HCT116 (cell line): ENCODE measurements around the gene KLHDC4. TPM values are rescaled to one million over a fixed set of nuclear protein-coding genes. Genes with fewer than 3 reads are reported as not detected.

ENCODE experiments used
- ATAC-seq: fragments of 200-7000 bp; cut with Tn5 transposase; 2 replicates; pipeline ENCODE4 v1.9.1; 2020; ENCODE audit warnings: mild to moderate bottlenecking, moderate library complexity
- BruUV-seq: library from RNA; stranded (reverse); fragments of 400-500 nt; replicated peaks from 2 replicates; lab custom pipeline; 2021; lab: Mats Ljungman, UMichigan
- CTCF ChIA-PET: fragments of 300-600 bp; sonication (Branson Sonifier 250); formaldehyde crosslinking; loops from one replicate; lab custom pipeline; 2021; ENCODE audit warnings: antibody characterized with exemption; lab: Charles Lee
- POLR2A ChIA-PET: fragments of 300-600, 350-600 bp; sonication (Branson Sonifier 250); formaldehyde crosslinking; loops from one replicate; lab custom pipeline; 2021; ENCODE audit warnings: antibody characterized with exemption; lab: Charles Lee
- RAD21 ChIA-PET, 2 experiments: fragments of 300-600 bp; sonication (Branson Sonifier 250); formaldehyde crosslinking; loops; one replicate each; lab custom pipeline; 2023; ENCODE audit warnings: low total read pairs in 2 of 2; ENCODE audit not compliant: uncharacterized antibody in 2 of 2, unreplicated experiment in 2 of 2, low non-redundant PET in 1 of 2; lab: Charles Lee
- DNase-seq: peaks from one replicate; pipeline ENCODE4 v3.0.0-alpha.2; 2010; ENCODE audit warnings: low read depth, low spot score
- H2AFZ ChIP-seq: fragments of 200-600 bp; shearing (Covaris generic), sonication (generic); 2 replicates; pipeline ENCODE4 v1.6.1; 2017; ENCODE audit warnings: low read depth, mixed run types, mixed read lengths, antibody characterized with exemption, low read length; ENCODE audit not compliant: poor library complexity, severe bottlenecking
- H3K27ac ChIP-seq: 2 replicates; pipeline ENCODE4 v1.5.1; 2012; ENCODE audit warnings: low read depth, low read length
- H3K27me3 ChIP-seq: fragments of 200-600 bp; sonication (generic); 2 replicates; pipeline ENCODE4 v1.6.1; 2016; ENCODE audit warnings: mixed run types, low read length, mixed read lengths; ENCODE audit not compliant: insufficient read depth
- H3K36me3 ChIP-seq, 2 experiments: fragments of 200-500 bp in 1 of 2; fragments of 200-600 bp in 1 of 2; sonication (Bioruptor generic) in 1 of 2; sonication (generic) in 1 of 2; 2 replicates each; pipeline versions ENCODE4 v1.5.1 to v1.6.1; 2014 to 2016; ENCODE audit warnings: low read length in 2 of 2, inconsistent platforms in 1 of 2, mixed read lengths in 1 of 2, mixed run types in 1 of 2; ENCODE audit not compliant: insufficient read depth in 2 of 2, control insufficient read depth in 1 of 2
- H3K4me1 ChIP-seq, 2 experiments: fragments of 200-600 bp in 1 of 2; sonication (generic) in 1 of 2; 2 replicates each; pipeline versions ENCODE4 v1.5.1 to v1.6.1; 2012 to 2017; ENCODE audit warnings: low read length in 2 of 2, inconsistent platforms in 1 of 2, mild to moderate bottlenecking in 1 of 2, mixed read lengths in 1 of 2, mixed run types in 1 of 2, moderate library complexity in 1 of 2; ENCODE audit not compliant: insufficient read depth in 2 of 2, control insufficient read depth in 1 of 2
- H3K4me2 ChIP-seq: fragments of 200-600 bp; sonication (generic); 2 replicates; pipeline ENCODE4 v1.6.1; 2017; ENCODE audit warnings: mixed run types, low read length, mixed read lengths
- H3K4me3 ChIP-seq, 2 experiments: fragments of 200-600 bp in 1 of 2; sonication (generic) in 1 of 2; replicated peaks in 1 of 2; 2 replicates each; pipeline ENCODE4 v1.5.1; 2011 to 2016; ENCODE audit warnings: low read length in 2 of 2, control low read depth in 1 of 2, low read depth in 1 of 2, mild to moderate bottlenecking in 1 of 2, mixed read lengths in 1 of 2, mixed run types in 1 of 2
- H3K79me2 ChIP-seq: fragments of 200-600 bp; sonication (generic); 2 replicates; pipeline ENCODE4 v1.6.1; 2017; ENCODE audit warnings: mild to moderate bottlenecking, mixed run types, low read length, moderate library complexity, mixed read lengths; ENCODE audit not compliant: insufficient read depth
- H3K9ac ChIP-seq: fragments of 200-600 bp; sonication (generic); 2 replicates; pipeline ENCODE4 v1.6.1; 2016; ENCODE audit warnings: low read length, mixed read lengths
- H3K9me2 ChIP-seq: fragments of 200-600 bp; sonication (generic), shearing (Covaris generic); 2 replicates; pipeline ENCODE4 v1.6.1; 2017; ENCODE audit warnings: mixed run types, mild to moderate bottlenecking, moderate library complexity; ENCODE audit not compliant: insufficient read depth
- H3K9me3 ChIP-seq, 2 experiments: fragments of 200-500 bp in 1 of 2; fragments of 200-600 bp in 1 of 2; sonication (Bioruptor generic) in 1 of 2; sonication (generic) in 1 of 2; 2 replicates each; pipeline ENCODE4 v1.6.1; 2014 to 2017; ENCODE audit warnings: low read length in 2 of 2, mixed read lengths in 2 of 2, inconsistent platforms in 1 of 2, low read depth in 1 of 2, mild to moderate bottlenecking in 1 of 2, mixed run types in 1 of 2, moderate library complexity in 1 of 2; ENCODE audit not compliant: control insufficient read depth in 1 of 2, insufficient read depth in 1 of 2
- H4K20me1 ChIP-seq: fragments of 200-600 bp; sonication (generic), shearing (Covaris generic); 2 replicates; pipeline ENCODE4 v1.6.1; 2017; ENCODE audit warnings: mixed run types, mild to moderate bottlenecking, moderate library complexity; ENCODE audit not compliant: insufficient read depth
- CBX3 ChIP-seq: IDR thresholded peaks from 2 replicates; pipeline ENCODE4 v1.6.1; 2012; ENCODE audit warnings: low read depth
- CEBPB ChIP-seq: IDR thresholded peaks from 2 replicates; pipeline ENCODE4 v1.6.1; 2012; ENCODE audit warnings: low read depth
- EGR1 ChIP-seq: IDR thresholded peaks from 2 replicates; pipeline ENCODE4 v1.6.1; 2012; ENCODE audit warnings: low read depth
- ELF1 ChIP-seq: IDR thresholded peaks from 2 replicates; pipeline ENCODE4 v1.6.1; 2012; ENCODE audit warnings: low read depth, borderline replicate concordance
- EZH2phosphoT487 ChIP-seq: fragments of 200-600 bp; IDR thresholded peaks from 2 replicates; pipeline ENCODE4 v1.6.1; 2018; ENCODE audit warnings: antibody characterized with exemption, borderline replicate concordance
- FOSL1 ChIP-seq: IDR thresholded peaks from 2 replicates; pipeline ENCODE4 v1.6.1; 2012; ENCODE audit warnings: low read depth
- POLR2A ChIP-seq: IDR thresholded peaks from 2 replicates; pipeline ENCODE4 v1.7.0; 2011; ENCODE audit warnings: borderline replicate concordance; ENCODE audit not compliant: insufficient read depth, insufficient read length; ENCODE audit errors: extremely low read depth
- POLR2AphosphoS5 ChIP-seq: IDR thresholded peaks from 2 replicates; pipeline ENCODE4 v1.6.1; 2011; ENCODE audit warnings: mild to moderate bottlenecking, low read depth, low read length, moderate library complexity
- RAD21 ChIP-seq: IDR thresholded peaks from 2 replicates; pipeline ENCODE4 v1.6.1; 2012; ENCODE audit warnings: low read depth, mild to moderate bottlenecking
- SIN3A ChIP-seq: IDR thresholded peaks from 2 replicates; pipeline ENCODE4 v1.6.1; 2012; ENCODE audit warnings: low read depth
- SP1 ChIP-seq: IDR thresholded peaks from 2 replicates; pipeline ENCODE4 v1.6.1; 2012; ENCODE audit warnings: low read depth
- SRF ChIP-seq: IDR thresholded peaks from 2 replicates; pipeline ENCODE4 v1.6.1; 2012; ENCODE audit warnings: low read depth
- TCF7L2 ChIP-seq: IDR thresholded peaks from 2 replicates; pipeline ENCODE4 v1.7.0; 2011; ENCODE audit warnings: borderline replicate concordance, inconsistent platforms; ENCODE audit not compliant: insufficient read depth, insufficient read length; ENCODE audit errors: extremely low read depth
- intact Hi-C: fragments of 100-400 bp; cut with micrococcal nuclease; formaldehyde crosslinking; loops from 2 replicates; pipeline ENCODE4 v1.10.0; 2022
- total RNA-seq: library from RNA; stranded (reverse); gene quantifications from one replicate; pipeline ENCODE4 v1.2.1, GENCODE V29; 2021; ENCODE audit not compliant: unreplicated experiment
- TF ChIP-seq, protein P1 (sequence below), 3 experiments: fragments of 200-600 bp in 1 of 3; sonication (generic) in 1 of 3; IDR thresholded peaks in 2 of 3; conservative IDR thresholded peaks in 1 of 3; 2 replicates each; pipeline ENCODE4 v1.5.1; 2012 to 2017; ENCODE audit warnings: low read depth in 2 of 3, low read length in 2 of 3, antibody characterized with exemption in 1 of 3, borderline replicate concordance in 1 of 3, control low read depth in 1 of 3, mild to moderate bottlenecking in 1 of 3, mixed read lengths in 1 of 3, mixed run types in 1 of 3, moderate library complexity in 1 of 3; ENCODE audit not compliant: insufficient read depth in 1 of 3
- TF ChIP-seq, protein P2 (sequence below): IDR thresholded peaks from 2 replicates; pipeline ENCODE4 v1.6.1; 2011; ENCODE audit warnings: mild to moderate bottlenecking, low read length, moderate library complexity; ENCODE audit not compliant: insufficient replicate concordance; ENCODE audit errors: extremely low read depth
- TF ChIP-seq, protein P3 (sequence below): IDR thresholded peaks from 2 replicates; pipeline ENCODE4 v1.6.1; 2012
- TF ChIP-seq, protein P4 (sequence below): IDR thresholded peaks from 2 replicates; pipeline ENCODE4 v1.6.1; 2012

Gene KLHDC4
- total RNA-seq, 1 experiment from 2014 or later = 107 TPM

DNA sequence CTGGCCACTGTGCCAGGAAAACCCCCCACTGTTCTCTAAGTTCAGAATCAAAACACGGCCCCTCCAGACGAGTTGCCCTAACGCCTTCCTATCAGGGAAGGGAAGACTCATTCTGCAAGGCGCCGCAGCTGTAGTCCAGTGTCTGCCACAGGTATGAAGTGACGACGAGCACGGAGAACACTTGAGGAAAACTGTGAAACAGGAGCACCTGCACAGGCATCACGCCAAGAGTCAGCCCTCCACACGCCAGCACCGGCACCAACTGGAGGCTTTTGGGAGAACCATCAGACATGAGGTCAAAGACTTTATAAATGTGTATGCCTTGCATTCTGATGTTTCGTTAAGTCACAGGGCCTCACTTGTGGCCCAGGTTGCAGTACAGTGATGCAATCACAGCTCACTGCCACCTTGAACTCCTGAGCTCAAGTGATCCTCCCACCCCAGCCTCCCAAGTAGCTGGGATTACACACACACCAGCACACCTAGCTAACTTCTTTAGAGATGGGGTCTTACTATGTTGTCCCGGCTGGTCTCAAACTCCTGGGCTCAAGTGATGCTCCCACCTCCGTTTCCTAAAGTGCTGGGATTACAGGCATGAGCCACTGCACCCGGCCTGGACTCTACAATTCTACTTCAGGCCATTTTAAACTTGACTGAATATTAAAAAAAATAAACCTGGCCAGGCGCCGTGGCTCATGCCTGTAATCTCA is 22.9 kb downstream of the KLHDC4 start:
- CTCF ChIA-PET = no interaction called here
- BruUV-seq = no TSS peak
- TF ChIP-seq RAD21 (no peak), POLR2AphosphoS5 (no peak), POLR2A (no peak), ELF1 (no peak), EGR1 (no peak), FOSL1 (no peak), EZH2phosphoT487 (no peak), TCF7L2 (no peak), CBX3 (no peak), CEBPB (no peak), SRF (no peak), SP1 (no peak), SIN3A (no peak)
- TF ChIP-seq, protein P1, sequence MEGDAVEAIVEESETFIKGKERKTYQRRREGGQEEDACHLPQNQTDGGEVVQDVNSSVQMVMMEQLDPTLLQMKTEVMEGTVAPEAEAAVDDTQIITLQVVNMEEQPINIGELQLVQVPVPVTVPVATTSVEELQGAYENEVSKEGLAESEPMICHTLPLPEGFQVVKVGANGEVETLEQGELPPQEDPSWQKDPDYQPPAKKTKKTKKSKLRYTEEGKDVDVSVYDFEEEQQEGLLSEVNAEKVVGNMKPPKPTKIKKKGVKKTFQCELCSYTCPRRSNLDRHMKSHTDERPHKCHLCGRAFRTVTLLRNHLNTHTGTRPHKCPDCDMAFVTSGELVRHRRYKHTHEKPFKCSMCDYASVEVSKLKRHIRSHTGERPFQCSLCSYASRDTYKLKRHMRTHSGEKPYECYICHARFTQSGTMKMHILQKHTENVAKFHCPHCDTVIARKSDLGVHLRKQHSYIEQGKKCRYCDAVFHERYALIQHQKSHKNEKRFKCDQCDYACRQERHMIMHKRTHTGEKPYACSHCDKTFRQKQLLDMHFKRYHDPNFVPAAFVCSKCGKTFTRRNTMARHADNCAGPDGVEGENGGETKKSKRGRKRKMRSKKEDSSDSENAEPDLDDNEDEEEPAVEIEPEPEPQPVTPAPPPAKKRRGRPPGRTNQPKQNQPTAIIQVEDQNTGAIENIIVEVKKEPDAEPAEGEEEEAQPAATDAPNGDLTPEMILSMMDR (IDR thresholded peaks at IDR 0.05 in 2 of 3, conservative IDR thresholded peaks at IDR 0.05 in 1 of 3; ENCODE audit: borderline replicate concordance in 1 of 3, insufficient read depth in 1 of 3, low read depth in 2 of 3, low read length in 2 of 3) = no peak
- TF ChIP-seq, protein P2, sequence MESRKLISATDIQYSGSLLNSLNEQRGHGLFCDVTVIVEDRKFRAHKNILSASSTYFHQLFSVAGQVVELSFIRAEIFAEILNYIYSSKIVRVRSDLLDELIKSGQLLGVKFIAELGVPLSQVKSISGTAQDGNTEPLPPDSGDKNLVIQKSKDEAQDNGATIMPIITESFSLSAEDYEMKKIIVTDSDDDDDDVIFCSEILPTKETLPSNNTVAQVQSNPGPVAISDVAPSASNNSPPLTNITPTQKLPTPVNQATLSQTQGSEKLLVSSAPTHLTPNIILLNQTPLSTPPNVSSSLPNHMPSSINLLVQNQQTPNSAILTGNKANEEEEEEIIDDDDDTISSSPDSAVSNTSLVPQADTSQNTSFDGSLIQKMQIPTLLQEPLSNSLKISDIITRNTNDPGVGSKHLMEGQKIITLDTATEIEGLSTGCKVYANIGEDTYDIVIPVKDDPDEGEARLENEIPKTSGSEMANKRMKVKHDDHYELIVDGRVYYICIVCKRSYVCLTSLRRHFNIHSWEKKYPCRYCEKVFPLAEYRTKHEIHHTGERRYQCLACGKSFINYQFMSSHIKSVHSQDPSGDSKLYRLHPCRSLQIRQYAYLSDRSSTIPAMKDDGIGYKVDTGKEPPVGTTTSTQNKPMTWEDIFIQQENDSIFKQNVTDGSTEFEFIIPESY = no peak
- TF ChIP-seq, protein P3, sequence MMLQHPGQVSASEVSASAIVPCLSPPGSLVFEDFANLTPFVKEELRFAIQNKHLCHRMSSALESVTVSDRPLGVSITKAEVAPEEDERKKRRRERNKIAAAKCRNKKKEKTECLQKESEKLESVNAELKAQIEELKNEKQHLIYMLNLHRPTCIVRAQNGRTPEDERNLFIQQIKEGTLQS = no peak
- TF ChIP-seq, protein P4, sequence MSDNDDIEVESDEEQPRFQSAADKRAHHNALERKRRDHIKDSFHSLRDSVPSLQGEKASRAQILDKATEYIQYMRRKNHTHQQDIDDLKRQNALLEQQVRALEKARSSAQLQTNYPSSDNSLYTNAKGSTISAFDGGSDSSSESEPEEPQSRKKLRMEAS = no peak

More for the DNA sequence above, 22.9 kb downstream of the KLHDC4 start:
- Histone ChIP-seq H3K27ac (no peak overlapping the region), H4K20me1 (peaks cover 11% of the 10 kb centered on the region; the same call in 1 of the 2 replicates), H3K9me2 (no peaks in the 10 kb centered on the region), H3K79me2 (peaks cover 87% of the 10 kb centered on the region), H3K27me3 (no peaks in the 10 kb centered on the region), H3K36me3 (peaks cover 29 to 41% of the 10 kb centered on the region in 2 experiments), H3K4me1 (0 out of 4 replicates have a peak, but pooled peaks cover 0 to 2% of the 10 kb centered on the region in 2 experiments), H3K4me2 (no peak overlapping the region), H3K9me3 (no peaks in the 10 kb centered on the region), H3K9ac (no peak overlapping the region), H2AFZ (no peak overlapping the region), H3K4me3 (no peak overlapping the region)
- ChIA-PET POLR2A (no interaction called here), RAD21 (no interaction called here)
- ATAC-seq (no peak), DNase-seq (no peak)
- intact Hi-C loops = no loop called here
